SU-DHL-6 (cell line): Measurements from ENCODE around the gene TRAPPC6A.

ENCODE experiments used
- H2AFZ ChIP-seq: fragments of 200-600 bp; sonication (generic); 2 replicates; pipeline ENCODE4 v1.6.1; 2014; ENCODE audit warnings: low read depth, mild to moderate bottlenecking, moderate library complexity, mixed read lengths, antibody characterized with exemption, low read length; ENCODE audit not compliant: severe bottlenecking
- H3F3A ChIP-seq: fragments of 200-600 bp; shearing (Covaris generic); 2 replicates; pipeline ENCODE4 v1.6.0; 2016; ENCODE audit warnings: antibody characterized with exemption, mild to moderate bottlenecking; ENCODE audit not compliant: insufficient read depth
- H3K27ac ChIP-seq: fragments of 200-600 bp; sonication (generic); 2 replicates; pipeline ENCODE4 v1.5.1; 2016; ENCODE audit warnings: low read depth, mild to moderate bottlenecking, low read length, moderate library complexity, mixed read lengths
- H3K27me3 ChIP-seq: fragments of 200-600 bp; sonication (generic), shearing (Covaris generic); 2 replicates; pipeline ENCODE4 v1.6.0; 2014; ENCODE audit warnings: mild to moderate bottlenecking, low read length
- H3K36me3 ChIP-seq: fragments of 200-600 bp; sonication (generic); 2 replicates; pipeline ENCODE4 v1.6.1; 2014; ENCODE audit warnings: mild to moderate bottlenecking, low read length, mixed read lengths
- H3K4me2 ChIP-seq: fragments of 300-600, 200-600 bp; shearing (Covaris generic), sonication (generic); 2 replicates; pipeline ENCODE4 v1.6.0; 2014; ENCODE audit warnings: low read length, low read depth, mild to moderate bottlenecking; ENCODE audit not compliant: poor library complexity, severe bottlenecking
- H3K4me3 ChIP-seq: fragments of 200-600 bp; sonication (generic); 2 replicates; pipeline ENCODE4 v1.5.1; 2014; ENCODE audit warnings: antibody characterized with exemption, low read length, mild to moderate bottlenecking, mixed read lengths; ENCODE audit not compliant: insufficient read depth, poor library complexity, severe bottlenecking
- H3K79me2 ChIP-seq: fragments of 200-600 bp; sonication (generic); 2 replicates; pipeline ENCODE4 v1.6.1; 2014; ENCODE audit warnings: mild to moderate bottlenecking, low read length, moderate library complexity; ENCODE audit not compliant: insufficient read depth
- H3K9ac ChIP-seq: fragments of 200-600 bp; sonication (generic); 2 replicates; pipeline ENCODE4 v1.7.0; 2014; ENCODE audit warnings: mild to moderate bottlenecking, low read length
- H3K9me2 ChIP-seq: fragments of 200-600 bp; sonication (generic); replicated peaks from 2 replicates; pipeline ENCODE4 v1.6.1; 2014; ENCODE audit warnings: low read length; ENCODE audit not compliant: insufficient read depth
- H3K9me3 ChIP-seq: fragments of 200-600 bp; sonication (generic); 2 replicates; pipeline ENCODE4 v1.6.1; 2014; ENCODE audit warnings: low read length, mixed read lengths; ENCODE audit not compliant: insufficient read depth
- H4K20me1 ChIP-seq: fragments of 200-600 bp; sonication (generic); 2 replicates; pipeline ENCODE4 v1.6.1; 2014; ENCODE audit warnings: low read depth, mild to moderate bottlenecking, antibody characterized with exemption, low read length, moderate library complexity, mixed read lengths
- EZH2phosphoT487 ChIP-seq: fragments of 200-600 bp; sonication (generic), shearing (Covaris generic); conservative IDR thresholded peaks from 2 replicates; pipeline ENCODE4 v1.6.1; 2018; ENCODE audit warnings: mild to moderate bottlenecking, antibody characterized with exemption, low read length, moderate library complexity, mixed read lengths
- TF ChIP-seq, protein P1 (sequence below): fragments of 200-600 bp; sonication (generic); IDR thresholded peaks from one replicate; pipeline ENCODE4 v1.5.1; 2017; ENCODE audit warnings: antibody characterized with exemption, mild to moderate bottlenecking, low read length, moderate library complexity; ENCODE audit not compliant: insufficient read depth, poor library complexity, severe bottlenecking

The TRAPPC6A gene, protein sequence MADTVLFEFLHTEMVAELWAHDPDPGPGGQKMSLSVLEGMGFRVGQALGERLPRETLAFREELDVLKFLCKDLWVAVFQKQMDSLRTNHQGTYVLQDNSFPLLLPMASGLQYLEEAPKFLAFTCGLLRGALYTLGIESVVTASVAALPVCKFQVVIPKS

DNA sequence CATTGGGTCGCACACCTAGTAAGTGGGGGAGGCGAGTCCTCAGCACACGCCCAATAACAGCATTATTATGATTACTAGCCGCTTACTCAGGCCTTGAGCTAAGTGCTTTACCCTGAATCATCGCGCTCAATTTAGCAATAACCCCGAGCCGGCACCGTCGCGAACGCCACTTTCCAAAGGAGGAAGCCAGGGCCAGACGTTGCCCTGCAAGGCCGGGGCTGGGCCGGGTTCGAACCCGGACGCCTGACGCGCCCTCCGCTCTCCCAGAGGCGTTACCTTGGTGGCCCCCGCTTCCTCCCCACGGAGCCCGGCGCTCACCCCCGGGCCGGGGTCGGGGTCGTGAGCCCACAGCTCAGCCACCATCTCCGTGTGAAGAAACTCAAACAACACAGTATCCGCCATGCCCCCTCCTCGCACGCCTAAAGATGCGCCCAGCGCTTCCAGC lies at the start of gene TRAPPC6A:
Gene TRAPPC6A (minus strand): TSS at position 421 of the 445 bp plus-strand sequence. CDS start 19 bp downstream, at position 402.
- TF ChIP-seq EZH2phosphoT487, result no peak
- TF ChIP-seq, protein P1, sequence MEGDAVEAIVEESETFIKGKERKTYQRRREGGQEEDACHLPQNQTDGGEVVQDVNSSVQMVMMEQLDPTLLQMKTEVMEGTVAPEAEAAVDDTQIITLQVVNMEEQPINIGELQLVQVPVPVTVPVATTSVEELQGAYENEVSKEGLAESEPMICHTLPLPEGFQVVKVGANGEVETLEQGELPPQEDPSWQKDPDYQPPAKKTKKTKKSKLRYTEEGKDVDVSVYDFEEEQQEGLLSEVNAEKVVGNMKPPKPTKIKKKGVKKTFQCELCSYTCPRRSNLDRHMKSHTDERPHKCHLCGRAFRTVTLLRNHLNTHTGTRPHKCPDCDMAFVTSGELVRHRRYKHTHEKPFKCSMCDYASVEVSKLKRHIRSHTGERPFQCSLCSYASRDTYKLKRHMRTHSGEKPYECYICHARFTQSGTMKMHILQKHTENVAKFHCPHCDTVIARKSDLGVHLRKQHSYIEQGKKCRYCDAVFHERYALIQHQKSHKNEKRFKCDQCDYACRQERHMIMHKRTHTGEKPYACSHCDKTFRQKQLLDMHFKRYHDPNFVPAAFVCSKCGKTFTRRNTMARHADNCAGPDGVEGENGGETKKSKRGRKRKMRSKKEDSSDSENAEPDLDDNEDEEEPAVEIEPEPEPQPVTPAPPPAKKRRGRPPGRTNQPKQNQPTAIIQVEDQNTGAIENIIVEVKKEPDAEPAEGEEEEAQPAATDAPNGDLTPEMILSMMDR, result no peak
- Histone ChIP-seq H3K9me2 (no peaks in the 10 kb centered on the region), H3K27me3 (no peaks in the 10 kb centered on the region), H3K36me3 (no peaks in the 10 kb centered on the region), H3K9me3 (no peaks in the 10 kb centered on the region), H3K4me3 (peak within 1 kb of the TSS; percentile 90), H4K20me1 (no peaks in the 10 kb centered on the region), H3K27ac (peak within 1 kb of the TSS; percentile 65), H3K9ac (peak within 1 kb of the TSS; percentile 78), H3K79me2 (peaks cover 21% of the 10 kb centered on the region; the same call in 1 of the 2 replicates), H2AFZ (peak within 1 kb of the TSS; percentile 90), H3K4me2 (peak within 1 kb of the TSS; percentile 86), H3F3A (no peaks in the 10 kb centered on the region)

DNA sequence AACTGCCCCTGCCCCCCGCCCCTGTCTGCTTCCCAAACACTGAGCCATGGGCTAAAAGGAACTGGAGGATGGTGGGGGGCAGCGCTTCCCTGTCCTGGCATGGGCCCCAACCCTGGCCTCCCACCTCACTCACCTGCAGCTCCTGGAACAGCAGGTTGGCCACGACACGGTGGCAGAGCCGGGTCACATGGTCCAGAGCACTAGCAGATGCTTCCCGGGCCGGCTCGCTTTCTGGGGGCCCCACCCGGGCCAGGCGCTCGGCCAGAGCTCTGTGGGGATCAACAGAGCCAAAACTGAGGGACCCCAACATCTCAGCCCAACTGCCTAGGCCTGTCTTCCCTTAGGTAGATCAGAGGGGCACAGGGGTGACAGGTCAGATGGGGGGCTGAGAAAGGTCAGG lies 46.6 kb upstream of the TRAPPC6A start:
- Histone ChIP-seq H3K27ac (no peak overlapping the region), H3K4me2 (no peak overlapping the region), H3F3A (no peaks in the 10 kb centered on the region), H4K20me1 (no peaks in the 10 kb centered on the region), H3K36me3 (no peaks in the 10 kb centered on the region), H3K27me3 (0 out of 2 replicates have a peak, but pooled peaks cover 3% of the 10 kb centered on the region), H2AFZ (no peak overlapping the region), H3K79me2 (no peaks in the 10 kb centered on the region), H3K4me3 (no peak overlapping the region), H3K9me3 (no peaks in the 10 kb centered on the region), H3K9ac (no peak overlapping the region), H3K9me2 (no peaks in the 10 kb centered on the region)
- TF ChIP-seq EZH2phosphoT487, result no peak
- TF ChIP-seq, protein P1, result no peak

DNA sequence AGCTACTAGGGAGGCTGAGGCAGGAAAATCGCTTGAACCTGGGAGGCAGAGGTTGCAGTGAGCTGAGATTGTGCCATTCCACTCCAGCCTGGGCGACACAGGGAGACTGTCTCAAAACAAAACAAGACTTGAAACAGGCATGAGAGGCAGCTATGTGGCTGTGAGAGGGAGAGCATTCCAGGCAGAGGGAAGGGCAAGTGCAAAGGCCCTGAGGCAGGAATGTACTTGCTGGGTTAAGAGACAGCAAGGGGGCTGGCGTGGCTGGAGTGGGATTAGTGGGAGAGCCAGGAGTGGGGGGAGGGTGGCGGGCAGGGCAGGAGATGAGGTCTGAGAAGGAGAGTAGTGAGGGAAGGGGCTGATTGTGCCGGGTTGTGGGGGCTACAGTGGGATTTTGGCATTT lies 45.8 kb upstream of the TRAPPC6A start:
- Histone ChIP-seq H3F3A (no peaks in the 10 kb centered on the region), H2AFZ (no peak overlapping the region), H3K27ac (no peak overlapping the region), H3K9me2 (no peaks in the 10 kb centered on the region), H3K36me3 (no peaks in the 10 kb centered on the region), H3K4me3 (no peak overlapping the region), H3K9ac (no peak overlapping the region), H3K79me2 (no peaks in the 10 kb centered on the region), H3K27me3 (0 out of 2 replicates have a peak, but pooled peaks cover 3% of the 10 kb centered on the region), H4K20me1 (no peaks in the 10 kb centered on the region), H3K4me2 (no peak overlapping the region), H3K9me3 (no peaks in the 10 kb centered on the region)
- no peak for TF ChIP-seq EZH2phosphoT487

DNA sequence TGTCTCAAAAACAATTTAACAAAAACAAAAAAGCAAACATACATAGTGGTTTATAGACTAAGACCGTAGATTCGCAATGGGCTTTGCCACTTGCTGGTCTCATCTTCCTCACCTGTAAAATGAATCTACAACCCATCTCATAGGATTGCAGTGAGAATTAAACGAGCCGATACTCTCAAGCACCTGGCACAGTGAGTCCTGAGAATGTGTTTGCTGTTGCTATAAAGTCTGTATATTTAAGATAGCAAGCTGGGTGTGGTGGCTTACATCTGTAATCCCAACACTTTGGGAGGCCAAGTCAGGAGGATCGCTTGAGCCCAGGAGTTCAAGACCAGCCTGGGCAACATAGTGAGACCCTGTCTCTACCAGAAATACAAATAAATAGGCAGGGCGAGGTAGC lies 44.7 kb upstream of the TRAPPC6A start:
- no peak overlapping the region for H2AFZ ChIP-seq
- no peak for TF ChIP-seq EZH2phosphoT487
- TF ChIP-seq, protein P1, result no peak
- 0 out of 2 replicates have a peak, but pooled peaks cover 3% of the 10 kb centered on the region for H3K27me3 ChIP-seq

More for the DNA sequence above, 44.7 kb upstream of the TRAPPC6A start:
- H3K4me2 ChIP-seq, result no peak overlapping the region
- no peak overlapping the region for H3K4me3 ChIP-seq
- H3K79me2 ChIP-seq, result no peaks in the 10 kb centered on the region
- H4K20me1 ChIP-seq, result no peaks in the 10 kb centered on the region
- H3K9me3 ChIP-seq, result no peaks in the 10 kb centered on the region
- H3K27ac ChIP-seq, result no peak overlapping the region
- H3F3A ChIP-seq, result no peaks in the 10 kb centered on the region
- H3K9ac ChIP-seq, result no peak overlapping the region
- H3K36me3 ChIP-seq, result no peaks in the 10 kb centered on the region
- no peaks in the 10 kb centered on the region for H3K9me2 ChIP-seq
